ENCODE data around the gene SLC35D1. TPM values are rescaled to one million over a fixed set of nuclear protein-coding genes. Genes with fewer than 3 reads are reported as not detected.

SLC35D1 gene
- total RNA-seq, 1 donor from 2014 or later, result 15.9 TPM

- no peak for DNase-seq (ENCODE audit: low spot score)
Observed at GRCh38 chr1:67044631-67045270, 9.2 kb downstream of the SLC35D1 start.

GRCh38 chr1:67043366-67043765 lies 10.6 kb downstream of the SLC35D1 start:
- no peak for DNase-seq (ENCODE audit: low spot score)

- DNase-seq (ENCODE audit: low spot score), result peak; percentile 20
Observed at GRCh38 chr1:67041841-67042503, 12.0 kb downstream of the SLC35D1 start.

GRCh38 chr1:67040405-67040804 lies 13.5 kb downstream of the SLC35D1 start:
- DNase-seq (ENCODE audit: low spot score), result no peak

- no peak for DNase-seq (ENCODE audit: low spot score)
Observed at GRCh38 chr1:67031859-67032247, 22.1 kb downstream of the SLC35D1 start.

DNA sequence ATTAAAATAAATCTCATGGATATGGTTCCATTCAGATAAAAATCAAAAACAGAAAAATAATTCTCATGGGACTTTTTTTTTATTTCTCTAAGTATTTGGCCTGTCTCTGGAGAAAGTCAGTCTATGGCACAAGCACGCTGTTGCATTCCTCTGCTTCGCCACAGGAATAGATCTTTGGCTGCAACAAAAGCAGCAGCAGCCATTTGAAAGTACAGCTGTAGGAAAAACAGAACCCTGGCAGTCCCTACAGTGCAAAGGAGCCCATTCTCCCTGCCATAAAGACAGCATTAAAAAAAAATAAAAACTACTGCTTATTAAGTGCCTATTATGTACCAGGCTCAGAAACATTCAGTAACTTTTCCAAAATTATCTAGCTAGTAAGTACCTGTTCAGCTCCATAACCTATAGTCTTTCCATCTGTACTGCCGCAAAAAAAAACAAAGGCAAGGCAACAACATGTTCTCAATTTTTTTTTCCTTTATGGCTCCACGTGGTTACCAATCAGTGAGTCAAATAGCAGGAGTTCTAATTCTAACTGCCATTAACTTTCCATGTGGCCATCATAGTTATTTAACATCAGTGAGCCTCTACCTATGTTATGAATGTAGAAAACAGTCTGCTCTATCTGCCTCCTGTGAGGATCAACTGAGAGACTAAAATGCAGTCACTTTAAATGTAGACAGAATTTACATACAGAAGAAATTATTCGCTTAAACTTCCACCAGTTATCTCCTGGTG lies 22.7 kb downstream of the SLC35D1 start:
- peak; percentile 62 for DNase-seq (ENCODE audit: low spot score)

GRCh38 chr1:67029472-67029871 lies 24.5 kb downstream of the SLC35D1 start:
- no peak for DNase-seq (ENCODE audit: low spot score)

DNA sequence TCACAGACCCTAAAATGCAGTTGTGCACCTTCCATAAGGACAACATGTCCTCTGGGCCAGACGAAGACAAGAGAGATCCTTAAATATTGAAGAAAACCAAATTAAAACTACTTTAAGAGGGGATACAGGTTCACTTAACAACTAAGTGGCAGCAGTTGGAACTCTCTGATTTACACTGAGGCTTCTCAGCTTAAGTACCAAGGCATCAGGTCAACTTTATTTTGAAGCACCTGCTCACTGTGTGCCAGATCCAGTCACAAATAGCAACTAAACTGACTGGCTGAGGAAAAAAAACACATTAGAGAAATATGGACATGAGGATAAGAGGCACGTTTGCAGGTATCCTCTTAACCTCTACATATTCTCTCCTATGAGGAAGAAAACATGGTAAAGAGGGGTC lies 33.2 kb downstream of the SLC35D1 start:
- no peak for DNase-seq (ENCODE audit: low spot score)

GRCh38 chr1:67020304-67020703 lies 33.6 kb downstream of the SLC35D1 start:
- no peak for DNase-seq (ENCODE audit: low spot score)

DNA sequence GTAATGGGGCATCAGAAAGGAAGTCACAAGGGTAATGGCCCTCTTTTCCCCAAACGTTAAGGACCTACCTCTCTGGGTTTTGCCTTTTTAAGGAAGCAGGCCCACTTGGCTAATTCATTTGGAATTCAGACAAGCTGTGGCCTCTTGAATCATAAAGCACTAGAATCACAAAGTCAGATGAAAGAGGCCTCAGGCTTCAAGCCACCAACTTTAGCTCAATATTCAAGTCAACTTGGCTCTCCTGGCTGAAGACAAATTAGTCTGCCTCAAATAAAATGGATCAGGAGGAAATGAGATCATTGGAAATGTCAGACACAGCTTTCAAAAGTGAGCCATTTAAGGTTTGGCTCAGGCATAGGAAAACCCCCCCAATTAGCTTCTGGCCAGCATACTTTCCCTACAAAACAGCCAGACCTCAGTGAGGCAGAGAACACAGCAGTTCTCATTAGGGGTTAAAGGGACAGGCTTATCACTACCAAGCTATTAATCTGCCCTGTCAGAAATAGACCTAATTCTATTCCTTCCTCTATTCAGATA lies 34.3 kb downstream of the SLC35D1 start:
- peak; percentile 20 for DNase-seq (ENCODE audit: low spot score)

GRCh38 chr1:67019121-67019520 lies 34.8 kb downstream of the SLC35D1 start:
- no peak for DNase-seq (ENCODE audit: low spot score)

DNA sequence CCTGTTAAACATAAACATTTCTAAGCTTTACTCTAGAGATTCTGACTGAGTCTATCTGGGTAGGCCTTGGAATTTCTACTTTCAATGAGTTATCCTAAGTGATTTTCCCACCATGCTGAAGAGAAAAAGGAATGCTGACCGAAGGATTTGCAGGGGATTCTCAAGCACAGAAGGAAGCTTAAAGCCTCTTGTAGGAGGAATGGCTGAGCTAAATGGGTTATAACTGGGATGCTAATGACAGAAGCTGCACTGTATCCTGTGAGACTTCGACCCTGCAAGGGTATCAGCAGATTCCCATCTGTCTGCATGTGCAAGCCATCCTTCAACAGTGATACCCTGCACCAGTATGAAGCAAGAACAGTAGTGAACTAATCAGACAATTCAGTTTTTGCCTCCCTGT lies 35.4 kb downstream of the SLC35D1 start:
- peak; percentile 21 for DNase-seq (ENCODE audit: low spot score)

- DNase-seq (ENCODE audit: low spot score), result no peak
Observed at GRCh38 chr1:67013573-67013972, 40.4 kb downstream of the SLC35D1 start.

- no peak for DNase-seq (ENCODE audit: low spot score)
Observed at GRCh38 chr1:67009792-67010191, 44.2 kb downstream of the SLC35D1 start.

DNA sequence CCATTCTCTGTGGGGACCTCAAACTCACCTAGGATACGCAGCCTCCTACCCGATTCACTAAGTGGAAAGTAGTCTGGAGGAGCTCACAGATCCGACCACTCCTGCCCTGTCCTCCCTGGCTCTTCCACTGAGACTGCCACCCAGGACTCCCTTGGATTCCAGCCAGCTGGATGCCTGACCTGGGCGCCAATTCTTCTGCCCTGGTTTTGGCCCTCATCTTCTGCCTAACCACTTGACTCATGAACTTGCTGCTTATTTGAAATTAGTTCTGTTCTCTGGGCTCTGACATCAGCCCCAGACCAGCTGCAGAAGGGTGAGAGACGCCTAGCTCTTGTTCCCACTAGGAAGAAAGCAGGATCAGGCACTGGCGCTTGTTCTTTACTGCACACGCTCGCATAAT lies 48.9 kb downstream of the SLC35D1 start:
- no peak for DNase-seq (ENCODE audit: low spot score)

DNA sequence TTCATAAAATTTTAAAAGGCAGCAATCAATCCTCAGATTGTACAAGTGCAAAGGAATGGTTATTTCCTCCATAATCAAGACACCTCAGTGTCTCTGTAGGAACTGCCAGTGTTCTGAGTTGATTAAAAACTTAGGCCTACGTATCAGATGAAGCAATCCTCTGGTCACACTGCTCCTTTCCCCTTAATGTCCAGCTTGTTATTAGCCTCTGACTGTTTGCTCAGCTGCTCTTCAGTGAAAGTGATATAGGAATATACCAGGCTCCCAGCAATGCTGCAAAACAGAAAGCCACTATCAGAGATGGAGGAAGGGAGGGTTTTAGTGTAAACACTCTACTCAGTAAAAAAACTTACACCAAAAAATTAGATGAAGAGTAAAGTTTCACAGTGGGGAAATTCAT lies 49.8 kb downstream of the SLC35D1 start:
- no peak for DNase-seq (ENCODE audit: low spot score)

- no peak for DNase-seq (ENCODE audit: low spot score)
Observed at GRCh38 chr1:67001682-67002425, 52.1 kb downstream of the SLC35D1 start.

- DNase-seq (ENCODE audit: low spot score), result peak; percentile 13
Observed at GRCh38 chr1:66999640-67000400, 54.1 kb downstream of the SLC35D1 start.

DNA sequence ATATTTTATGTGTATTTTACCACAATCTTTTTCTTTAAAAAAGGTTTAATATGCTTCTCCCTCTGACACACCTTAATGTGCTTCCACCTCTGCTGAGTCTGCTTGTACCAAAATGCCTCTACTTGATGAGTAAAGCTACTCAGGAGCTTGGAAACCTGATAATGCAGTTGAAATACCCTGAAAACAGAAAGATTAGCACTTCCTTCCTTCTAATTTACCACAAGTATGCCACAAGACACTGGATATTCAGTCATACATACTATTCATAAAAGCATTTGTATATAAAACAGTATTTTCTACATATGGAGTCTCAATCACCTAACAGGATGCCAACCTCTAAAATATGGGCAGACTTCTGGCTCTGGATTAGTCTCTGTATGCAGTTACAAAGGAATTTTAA lies 55.0 kb downstream of the SLC35D1 start:
- no peak for DNase-seq (ENCODE audit: low spot score)

DNA sequence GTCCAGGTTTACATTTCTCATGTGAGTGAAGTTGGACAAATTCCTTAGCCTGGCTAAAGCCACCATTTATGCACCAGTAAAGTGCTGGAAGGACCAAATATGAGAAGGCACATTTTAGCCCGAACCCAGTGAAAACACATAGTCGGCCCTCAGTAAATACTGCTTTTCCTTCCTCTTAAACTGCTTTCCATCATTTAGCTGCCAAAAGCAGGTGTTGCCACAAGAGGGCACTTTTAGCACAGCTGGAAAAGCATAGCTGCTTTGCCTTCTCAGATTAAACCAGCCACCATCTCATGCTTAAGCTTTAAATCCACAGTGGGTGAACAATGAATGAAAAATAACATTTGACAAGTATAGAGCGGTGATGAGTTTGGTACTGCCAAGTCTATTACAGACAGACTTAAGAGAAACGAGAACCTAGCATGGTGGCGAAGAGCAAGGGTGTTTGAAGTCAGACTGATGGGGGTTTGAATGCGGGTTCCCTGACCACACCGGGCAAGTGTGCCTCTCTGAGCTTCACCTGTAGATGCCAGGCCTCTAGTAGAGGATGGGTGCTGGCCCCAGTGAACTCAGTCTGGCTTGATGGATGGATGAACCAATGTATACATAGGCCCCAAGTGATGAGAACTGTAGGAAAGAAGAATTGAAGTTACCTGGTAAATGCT lies 57.8 kb downstream of the SLC35D1 start:
- peak; percentile 77 for DNase-seq (ENCODE audit: low spot score)

- no peak for DNase-seq (ENCODE audit: low spot score)
Observed at GRCh38 chr1:66993076-66993475, 60.9 kb downstream of the SLC35D1 start.

Data from umbilical cord (tissue), 2 donors.